ACHN (cell line): ENCODE data around the gene DDB1.

Source experiments
- DNase-seq: peaks from one replicate; pipeline ENCODE4 v3.0.0-alpha.2; 2015
- in situ Hi-C: cut with HindIII; loops from 2 replicates; pipeline ENCODE4 v1.10.0; 2017; ENCODE audit warnings: low sequenced_read_pairs, low pct_ligation_motif_present, low pct_unique_long_range_greater_than_20kb

The DDB1 gene

GRCh38 chr11:61339490-61339878 lies 6.6 kb upstream of the DDB1 start:
- no peak for DNase-seq
- in situ Hi-C loops = no loop called here

- in situ Hi-C loops = no loop called here
- DNase-seq = no peak
Measured at GRCh38 chr11:61338783-61339489, 6.0 kb upstream of the DDB1 start.

GRCh38 chr11:61337706-61338470 lies 5.0 kb upstream of the DDB1 start:
- in situ Hi-C loops = no loop called here
- no peak for DNase-seq

GRCh38 chr11:61336171-61336935 lies 3.4 kb upstream of the DDB1 start:
- peak; percentile 76 for DNase-seq
- in situ Hi-C loops = no loop called here

- in situ Hi-C loops = no loop called here
- DNase-seq = no peak
Measured at GRCh38 chr11:61335355-61335710, 2.4 kb upstream of the DDB1 start.

- in situ Hi-C loops = no loop called here
- peak; percentile 8 for DNase-seq
Measured at GRCh38 chr11:61334434-61335354, 1.8 kb upstream of the DDB1 start.

GRCh38 chr11:61333550-61334433 lies 887 bp upstream of the DDB1 start:
- in situ Hi-C loops = no loop called here
- no peak for DNase-seq

- DNase-seq = peak; percentile 21
- in situ Hi-C loops = no loop called here
Measured at GRCh38 chr11:61332281-61332796, 566 bp downstream of the DDB1 start.

GRCh38 chr11:61331651-61332050 lies 1.3 kb downstream of the DDB1 start:
- DNase-seq = no peak
- in situ Hi-C loops = no loop called here

- no peak for DNase-seq
- in situ Hi-C loops = no loop called here
Measured at GRCh38 chr11:61329871-61330270, 3.0 kb downstream of the DDB1 start.

- in situ Hi-C loops = no loop called here
- no peak for DNase-seq
Measured at GRCh38 chr11:61328351-61328750, 4.6 kb downstream of the DDB1 start.

GRCh38 chr11:61327669-61328071 lies 5.2 kb downstream of the DDB1 start:
- no peak for DNase-seq
- in situ Hi-C loops = no loop called here

GRCh38 chr11:61325649-61326414 lies 7.1 kb downstream of the DDB1 start:
- DNase-seq = no peak
- in situ Hi-C loops = no loop called here

GRCh38 chr11:61315260-61315659 lies 17.6 kb downstream of the DDB1 start:
- in situ Hi-C loops = no loop called here
- DNase-seq = no peak

- no peak for DNase-seq
- in situ Hi-C loops = no loop called here
Measured at GRCh38 chr11:61310749-61311148, 22.2 kb downstream of the DDB1 start.

- no peak for DNase-seq
- in situ Hi-C loops = no loop called here
Measured at GRCh38 chr11:61309739-61310138, 23.2 kb downstream of the DDB1 start.

GRCh38 chr11:61309141-61309540 lies 23.8 kb downstream of the DDB1 start:
- in situ Hi-C loops = no loop called here
- no peak for DNase-seq
